Left cardiac atrium (tissue), 4 donors: ENCODE results near the gene CFAP68. TPM values are rescaled to one million over a fixed set of nuclear protein-coding genes. Genes with fewer than 3 reads are reported as not detected.
"Not testable (repeated sequence)": the region's sequence is repeated elsewhere in the genome, so short reads cannot be mapped to it uniquely, and the experiment has no call there.

ENCODE experiments used
- ATAC-seq, 2 donors: fragments of 200-7000 bp; cut with Tn5 transposase; one replicate each; pipeline ENCODE4 v1.9.1; 2020; ENCODE audit warnings: mild to moderate bottlenecking in 2 of 2, moderate library complexity in 2 of 2
- DNase-seq: peaks from one replicate; pipeline ENCODE4 v3.0.0-alpha.2; 2020
- intact Hi-C, 2 donors: fragments of 100-400 bp; cut with DNase I; formaldehyde crosslinking; loops; one replicate each; pipeline versions ENCODE4 v1.14.1 to v1.15.1; 2022 to 2023
- total RNA-seq, 2 donors: library from RNA; stranded (reverse); fragmentation: NEBNext Ultra II Directional; extraction: Animal tissue kit (Norgen Biotek cat#: 25700); gene quantifications; one replicate each; pipeline ENCODE4 v1.2.1, GENCODE V29; 2021
- donor health status: DM: no; HTN: yes; CAD: no.
- donor health status: DM: no; HTN: yes; CAD: no; lungs with severe emphysema.
- donor health status: DM: yes; HTN: yes; CAD: no.
- donor health status: Dilated cardiomyopathy.

Gene CFAP68
- total RNA-seq, 2 donors from 2014 or later: 17.1 to 22.2 TPM

DNA sequence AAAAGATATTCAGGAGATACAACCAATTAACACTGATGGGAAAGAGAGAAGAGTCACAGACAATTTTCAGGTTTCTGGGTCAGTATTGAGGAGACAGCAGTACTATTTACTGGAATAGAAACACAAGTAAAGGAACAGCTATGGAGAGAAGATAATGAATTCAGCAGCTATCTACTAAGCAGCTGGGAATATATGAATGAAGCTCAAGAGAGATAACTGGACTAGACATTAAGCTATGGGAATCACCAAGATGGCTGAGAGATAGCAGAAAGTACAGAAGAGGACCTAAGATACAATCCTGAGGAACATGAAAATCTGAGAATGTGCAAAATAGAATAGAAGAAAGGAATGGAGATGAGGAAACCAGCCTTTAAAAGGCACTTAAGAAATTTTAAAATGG, 23.8 kb upstream of the CFAP68 start:
- intact Hi-C loops: no loop called here
- ATAC-seq (no peak), DNase-seq (no peak)

DNA sequence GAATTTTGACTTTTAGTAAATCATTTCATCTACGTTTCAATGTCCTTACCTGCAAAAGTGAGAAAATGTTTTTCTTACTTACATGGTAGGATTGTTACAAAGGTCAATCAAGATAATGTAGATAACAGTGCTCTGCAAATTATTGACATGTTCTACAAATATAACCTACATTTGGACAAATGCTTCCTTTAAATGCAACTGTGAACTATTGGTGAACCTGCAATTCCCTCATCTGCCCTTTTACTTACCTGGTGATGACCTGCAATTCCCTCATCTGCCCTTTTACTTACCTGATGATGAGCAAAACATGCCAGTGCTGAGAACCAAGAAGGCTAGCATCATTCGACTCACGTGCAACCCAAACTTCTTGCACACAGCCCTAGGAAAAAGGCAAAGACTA, 19.1 kb upstream of the CFAP68 start:
- intact Hi-C loops: no loop called here
- DNase-seq (no peak), ATAC-seq (no peak)

DNA sequence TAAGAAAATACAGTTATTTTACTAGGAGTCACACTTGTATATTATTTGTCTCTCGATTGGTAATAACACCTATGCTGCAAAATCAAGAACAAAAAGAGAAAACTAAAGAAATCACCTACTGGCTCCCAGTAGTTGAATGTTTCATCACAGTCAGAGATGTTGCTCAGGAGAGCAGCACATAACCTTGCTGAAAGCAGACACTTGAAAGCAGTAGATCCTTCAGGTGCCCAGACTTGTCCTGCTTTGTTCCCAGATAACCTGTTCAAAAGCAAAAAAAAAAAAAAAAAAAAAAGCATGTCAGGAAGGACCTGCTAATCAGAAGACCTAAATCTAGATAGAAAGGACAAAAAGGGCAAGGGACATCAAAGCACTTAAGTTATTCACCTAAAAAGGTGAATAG, 9.2 kb upstream of the CFAP68 start:
- ATAC-seq: no peak
- intact Hi-C loops: loop anchor here in 1 of 2 donors (10.0 kb wide), 2 partner anchors 65 to 105 kb away; partner anchors contain the start of gene DIXDC1
- DNase-seq: no peak

DNA sequence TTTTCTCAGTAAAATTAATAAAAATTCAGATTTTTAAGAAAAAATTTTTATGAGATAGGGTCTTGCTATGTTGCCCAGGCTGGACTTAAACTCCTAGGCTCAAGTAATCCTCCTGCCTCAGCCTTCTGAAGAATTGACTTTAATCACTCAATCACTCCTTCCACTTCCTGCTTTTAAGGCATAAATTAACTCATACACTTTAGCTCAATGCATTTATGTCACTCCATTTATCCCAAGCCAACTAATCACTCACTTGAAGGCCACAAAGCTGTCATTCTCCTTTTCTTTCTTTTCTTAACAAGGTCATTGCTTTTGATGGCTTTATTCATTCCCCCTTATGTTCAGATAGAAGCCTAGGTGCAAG, 8.8 kb upstream of the CFAP68 start:
- DNase-seq (no peak), ATAC-seq (no peak)
- intact Hi-C loops: loop anchor here in 1 of 2 donors (10.0 kb wide), 2 partner anchors 64 to 104 kb away; partner anchors contain the start of gene DIXDC1

DNA sequence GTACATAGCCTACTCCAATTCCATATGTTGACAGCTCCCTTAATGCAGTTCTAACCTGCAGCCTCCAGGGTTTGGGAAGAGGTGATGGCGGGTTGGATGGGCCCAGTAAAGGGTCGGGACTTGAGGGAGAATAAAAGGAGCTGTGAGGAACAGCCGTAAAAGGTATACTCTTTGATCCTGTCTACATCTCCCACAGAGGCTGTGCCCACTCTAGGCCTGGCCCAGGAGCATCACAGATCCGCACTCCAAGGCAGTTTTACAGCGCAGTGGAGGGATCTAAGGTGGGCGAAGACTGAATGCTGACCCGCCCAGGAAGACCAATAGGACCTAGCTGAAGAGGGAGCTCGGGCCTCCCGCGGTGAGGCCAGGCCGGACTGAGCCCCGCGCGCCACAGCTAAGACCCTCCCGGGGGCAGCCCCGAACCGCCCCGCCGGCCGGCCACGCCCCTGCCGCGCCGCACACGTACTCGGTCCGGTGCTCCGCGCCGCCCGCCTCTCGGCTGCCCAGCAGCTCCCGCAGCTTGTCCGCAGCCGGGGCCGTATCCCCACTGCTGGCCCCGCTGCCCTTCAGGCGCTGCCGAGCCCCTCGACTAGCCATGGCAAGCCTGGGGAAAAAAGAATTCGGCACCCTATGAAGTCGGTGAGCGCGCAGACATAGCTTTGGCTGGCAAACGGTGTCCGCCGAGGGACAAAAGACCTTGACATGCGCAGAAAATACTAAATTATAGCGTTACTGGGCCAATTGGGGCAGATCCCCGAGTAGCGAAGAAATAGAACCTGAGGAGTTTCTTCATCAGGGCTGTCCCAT, 8.3 kb upstream of the CFAP68 start, which contains the start of gene ALG9:
ALG9 (minus strand) TSS at position 696 of the 807 bp plus-strand sequence; CDS start at position 597, 99 bp downstream.
- intact Hi-C loops: loop anchor here in 1 of 2 donors (10.0 kb wide), 2 partner anchors 64 to 104 kb away; partner anchors contain the start of gene DIXDC1
- DNase-seq: peak; percentile 86
- ATAC-seq: peak; percentile 97

DNA sequence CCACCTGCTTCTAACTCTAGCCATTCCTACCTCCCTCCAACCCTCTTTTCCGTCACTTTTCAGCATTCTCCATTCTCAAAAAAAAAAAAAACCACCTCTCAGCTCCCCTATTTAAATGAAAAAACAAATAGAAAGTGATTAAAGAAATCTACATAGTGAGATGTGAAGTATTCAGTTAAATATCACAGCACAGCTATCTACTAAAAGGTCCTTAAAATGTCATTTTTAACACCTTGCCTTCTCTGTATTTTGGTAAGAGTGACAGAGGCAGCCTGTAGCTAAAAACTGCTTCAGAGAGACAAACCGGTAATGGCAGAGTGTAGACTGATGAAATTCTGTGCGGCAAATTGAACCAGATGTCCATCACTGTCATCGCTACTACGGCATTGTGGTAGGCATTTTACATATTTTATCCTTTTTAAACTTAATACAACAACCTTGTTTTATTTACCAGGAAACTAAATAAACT, 7.6 kb upstream of the CFAP68 start:
- DNase-seq (no peak), ATAC-seq (peak in 1 of 2 donors; percentile 13)
- intact Hi-C loops: loop anchor here in 1 of 2 donors (10.0 kb wide), 2 partner anchors 63 to 103 kb away; partner anchors contain the start of gene DIXDC1

DNA sequence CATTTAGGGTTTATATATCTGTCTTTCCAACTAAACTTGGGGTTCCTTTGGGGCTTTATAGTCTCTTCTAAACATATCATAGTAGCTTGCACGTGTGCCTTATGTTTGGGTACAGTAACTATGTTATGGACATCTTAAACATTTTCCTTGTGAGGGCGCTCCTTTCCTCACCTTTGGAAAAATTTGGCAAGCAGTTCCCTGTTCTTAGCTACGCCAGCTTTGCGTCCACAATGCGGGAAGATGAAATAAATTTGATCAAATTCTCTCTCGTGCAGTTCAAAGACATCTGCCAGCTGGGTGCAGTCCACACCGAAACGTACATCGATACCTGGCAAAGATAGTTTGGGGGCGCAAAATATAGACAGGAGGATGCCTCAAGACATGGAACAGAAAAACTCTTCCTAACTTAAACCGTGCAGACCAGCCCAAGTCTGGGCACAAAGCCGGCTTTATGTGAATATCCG, 924 bp upstream of the CFAP68 start:
- ATAC-seq (peak in 1 of 2 donors; percentile 0), DNase-seq (no peak)
- intact Hi-C loops: loop anchor here (2.0 to 10.0 kb wide), 4 partner anchors 54 to 104 kb away; partner anchors contain the start of gene DIXDC1 (in 1 of the 2)

DNA sequence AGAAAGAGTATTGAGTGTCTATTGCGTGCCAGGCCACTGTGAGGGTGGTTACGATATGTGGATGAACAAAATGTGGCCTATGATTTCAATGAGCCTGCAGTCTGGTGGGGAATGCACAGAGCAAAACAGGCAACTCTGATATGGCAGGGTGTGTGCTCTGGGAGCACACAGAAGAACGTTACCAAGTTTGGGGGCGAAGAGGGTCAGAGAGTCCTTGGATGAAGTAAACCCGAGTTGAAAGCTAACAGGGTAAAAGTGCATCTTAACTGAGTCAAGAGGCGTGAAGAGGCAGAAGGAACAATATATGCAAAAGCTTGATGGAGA, 258 bp downstream of the CFAP68 start:
- DNase-seq: no peak
- intact Hi-C loops: loop anchor here (2.0 to 10.0 kb wide), 4 partner anchors 53 to 103 kb away; partner anchors contain the start of gene DIXDC1 (in 1 of the 2)
- ATAC-seq: peak; percentile 2 to 6

DNA sequence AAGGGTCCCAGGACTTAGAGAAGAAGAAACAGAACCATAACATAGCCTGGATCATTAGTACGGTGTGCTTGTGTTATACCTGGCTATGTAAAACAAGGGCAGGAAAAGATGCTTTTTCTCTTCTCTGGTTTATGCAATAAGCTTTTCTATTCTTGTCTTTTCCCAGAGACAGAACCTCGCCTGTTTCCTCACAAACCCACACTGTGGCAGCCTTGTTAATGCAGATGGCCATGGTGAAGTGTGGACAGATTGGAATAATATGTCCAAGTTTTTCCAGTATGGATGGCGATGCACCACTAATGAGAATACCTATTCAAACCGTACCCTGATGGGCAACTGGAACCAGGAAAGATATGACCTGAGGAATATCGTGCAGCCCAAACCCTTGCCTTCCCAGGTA, 2.9 kb downstream of the CFAP68 start:
- ATAC-seq (no peak), DNase-seq (no peak)
- intact Hi-C loops: no loop called here

DNA sequence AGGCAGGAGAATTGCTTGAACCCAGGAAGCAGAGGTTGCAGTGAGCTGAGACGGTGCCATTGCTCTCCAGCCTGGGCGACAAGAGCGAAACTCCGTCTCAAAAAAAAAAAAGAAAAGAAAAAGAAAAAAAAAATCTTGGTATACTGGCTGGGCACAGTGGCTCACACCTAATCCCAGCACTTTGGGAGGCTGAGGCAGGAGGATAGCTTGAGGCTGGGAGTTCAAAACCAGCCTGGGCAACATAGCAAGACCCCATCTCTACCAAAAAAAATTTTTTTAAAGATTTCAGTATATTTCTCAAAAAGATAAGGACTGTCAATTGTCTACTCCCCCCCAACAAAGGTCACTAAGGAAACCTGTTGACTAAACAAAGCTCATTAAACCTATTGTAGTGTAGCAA, 5.7 kb downstream of the CFAP68 start:
- DNase-seq, intact Hi-C loops, ATAC-seq: not testable (repeated sequence)

DNA sequence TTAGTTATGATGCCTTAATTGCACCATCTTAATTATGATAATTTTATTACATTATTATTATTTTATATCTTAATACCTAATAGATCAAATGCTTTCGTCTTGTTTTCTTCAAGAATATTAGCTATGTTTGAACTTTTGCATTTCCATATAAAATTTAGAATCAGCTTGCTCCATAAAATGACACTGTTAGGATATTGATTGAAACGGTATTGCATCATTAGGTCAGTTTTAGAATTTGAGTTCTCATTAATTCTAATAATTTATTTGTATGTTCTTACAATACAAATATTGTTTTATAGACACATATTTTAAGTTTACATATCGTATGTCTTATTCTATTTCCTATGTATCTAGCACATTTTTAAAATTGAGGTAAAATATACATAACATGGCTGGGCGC, 6.7 kb downstream of the CFAP68 start:
- intact Hi-C loops: no loop called here
- DNase-seq (no peak), ATAC-seq (no peak)

DNA sequence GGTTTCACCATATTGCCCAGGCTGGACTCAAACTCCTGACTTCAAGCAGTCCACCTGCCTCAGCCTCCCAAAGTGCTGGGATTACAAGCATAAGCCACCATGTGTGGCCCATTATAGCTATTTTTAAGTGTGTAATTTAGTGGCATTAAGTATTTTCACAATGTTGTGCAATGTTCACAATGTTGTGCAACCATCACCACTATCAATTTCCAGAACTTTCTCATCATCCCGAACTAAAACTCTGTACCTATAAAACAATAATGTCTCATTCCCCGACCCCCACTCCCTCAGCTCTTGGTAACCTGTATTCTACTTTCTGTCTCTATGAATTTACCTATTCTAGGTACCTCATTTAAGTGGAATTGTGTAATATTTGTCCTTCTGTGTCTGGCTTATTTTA, 7.5 kb downstream of the CFAP68 start:
- intact Hi-C loops: no loop called here
- ATAC-seq: no peak
- DNase-seq: no peak

DNA sequence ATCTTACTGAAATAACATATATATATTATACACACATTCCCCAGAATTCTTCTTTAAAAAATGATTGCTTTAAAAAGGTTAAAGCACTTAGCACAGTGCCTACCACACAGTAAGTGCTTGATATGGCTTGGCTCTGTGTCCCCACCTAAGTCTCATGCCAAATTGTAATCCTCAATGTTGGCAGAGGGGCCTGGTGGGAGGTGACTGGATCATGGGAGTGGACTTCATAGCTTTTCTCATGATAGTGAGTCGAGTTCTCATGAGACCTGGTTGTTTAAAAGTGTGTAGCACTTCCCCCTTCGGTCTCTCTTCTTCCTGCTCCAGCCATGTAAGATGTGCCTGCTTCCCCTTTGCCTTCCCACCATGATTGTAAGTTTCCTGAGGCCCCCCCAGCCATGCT, 26.1 kb downstream of the CFAP68 start:
- ATAC-seq (peak; percentile 65 to 80), DNase-seq (no peak)
- intact Hi-C loops: no loop called here

DNA sequence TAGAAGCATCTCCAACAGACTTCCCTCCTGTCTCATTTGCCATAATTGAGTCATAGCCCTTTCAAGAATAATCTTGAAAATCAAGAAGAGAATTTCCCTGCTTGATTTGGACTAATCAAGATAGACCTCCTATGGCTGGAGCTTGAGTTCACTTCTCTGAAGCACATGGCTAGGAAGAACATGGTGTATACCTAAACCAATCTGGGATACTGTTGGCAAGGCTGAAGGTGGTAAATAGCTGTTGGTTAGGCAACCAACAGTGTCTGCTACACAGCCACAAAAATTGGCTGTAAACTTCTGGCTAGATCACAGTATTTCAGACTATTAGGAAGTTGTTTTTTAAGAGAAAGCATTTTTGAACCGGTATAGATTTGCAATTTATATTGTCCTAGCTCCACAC, 27.3 kb downstream of the CFAP68 start:
- no peak for ATAC-seq
- DNase-seq: no peak
- intact Hi-C loops: no loop called here

DNA sequence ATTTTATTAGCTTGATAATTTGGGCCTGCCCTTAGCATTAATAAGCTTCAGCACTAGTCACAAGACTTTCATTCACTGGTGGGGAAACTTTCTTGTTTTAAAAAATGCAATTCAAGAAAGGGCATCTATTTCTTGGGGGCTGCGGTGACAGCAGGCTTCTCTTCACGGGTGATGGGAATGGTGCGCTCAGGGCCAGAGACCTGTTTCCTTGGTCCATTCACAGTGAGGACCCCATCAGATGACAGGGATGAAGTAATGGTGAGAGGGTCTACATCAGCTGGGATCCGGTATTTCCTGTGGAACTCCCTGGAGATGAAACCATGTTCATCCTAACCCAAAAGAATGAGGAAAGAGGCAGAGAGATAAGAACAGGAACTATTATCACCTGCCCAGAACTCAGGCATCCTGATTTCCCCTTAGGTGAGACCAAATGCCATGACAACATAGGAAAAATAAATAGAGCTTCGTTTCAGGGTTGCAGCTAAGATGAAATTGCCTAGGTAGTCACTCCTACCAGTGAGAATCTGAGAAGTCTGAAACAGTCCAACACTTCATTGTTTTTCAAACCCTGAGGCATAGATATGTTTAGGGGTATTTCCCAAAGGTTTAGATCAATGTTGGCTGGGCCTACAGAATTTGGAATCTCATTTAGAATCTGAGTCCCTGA, 29.4 kb downstream of the CFAP68 start:
- intact Hi-C loops: no loop called here
- ATAC-seq (no peak), DNase-seq (no peak)

DNA sequence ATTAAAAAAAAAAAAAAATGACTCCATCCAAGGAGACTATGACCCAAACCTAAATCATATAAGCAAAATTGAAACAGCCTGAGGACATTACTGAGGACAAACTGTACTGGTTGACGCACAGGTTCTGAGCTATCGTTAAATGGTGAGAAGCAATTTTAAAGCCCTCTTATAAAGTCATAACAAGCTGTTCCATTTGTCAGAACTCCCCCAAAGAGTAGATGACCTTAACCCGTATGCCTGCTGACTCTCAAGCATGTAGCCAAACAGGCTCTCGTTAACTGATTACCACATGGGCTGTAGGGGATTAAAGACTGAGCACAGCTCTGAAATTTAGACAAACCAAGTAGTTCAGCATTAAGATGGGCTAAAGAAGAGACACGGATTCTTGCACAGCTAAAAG, 30.0 kb downstream of the CFAP68 start:
- no peak for DNase-seq
- intact Hi-C loops: no loop called here

DNA sequence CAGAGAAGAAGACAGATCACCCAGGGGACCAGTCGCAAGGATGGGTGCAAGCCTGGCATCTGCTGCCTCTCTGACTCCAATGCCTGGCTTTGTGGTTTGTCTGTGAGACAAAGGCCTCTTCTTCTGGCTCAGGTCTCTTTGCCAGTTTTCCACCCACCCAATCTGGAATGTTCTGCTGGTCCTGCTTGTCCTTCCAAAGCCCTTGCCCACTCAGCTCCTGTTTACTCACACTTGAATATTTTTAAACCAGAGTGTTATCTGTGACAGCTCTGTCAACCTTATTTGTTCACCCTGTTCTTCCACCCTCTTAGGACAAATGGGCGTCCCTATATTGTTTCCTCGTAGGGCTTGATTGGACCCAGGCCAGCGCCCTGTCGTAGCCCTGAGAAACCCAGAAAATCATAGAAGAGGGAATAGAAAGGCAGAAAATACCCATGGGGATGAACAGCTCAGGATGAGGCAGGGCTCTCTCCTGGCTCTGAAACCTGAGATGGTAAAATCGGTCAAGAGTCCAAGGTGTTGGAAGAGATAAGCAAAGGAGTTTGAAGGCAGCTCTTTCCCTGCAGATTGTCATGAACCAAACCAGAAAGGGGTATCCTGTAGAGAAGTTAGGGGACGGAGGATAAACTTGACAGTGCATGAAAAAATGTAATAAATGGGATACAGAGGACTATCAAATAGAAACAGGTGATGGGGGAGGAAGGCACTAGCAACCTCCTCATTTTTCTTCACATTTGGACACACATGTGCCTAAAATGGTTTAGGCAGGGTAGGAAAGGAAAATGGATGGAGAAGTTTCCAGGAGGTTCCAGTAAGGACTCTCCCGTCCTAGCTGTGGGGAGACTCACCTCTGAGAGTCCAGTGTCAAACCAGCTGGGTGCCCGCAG, 31.6 kb downstream of the CFAP68 start:
- ATAC-seq (peak; percentile 2 to 24), DNase-seq (peak; percentile 42)
- intact Hi-C loops: no loop called here

More for the DNA sequence above, 30.0 kb downstream of the CFAP68 start:
- no peak for ATAC-seq

DNA sequence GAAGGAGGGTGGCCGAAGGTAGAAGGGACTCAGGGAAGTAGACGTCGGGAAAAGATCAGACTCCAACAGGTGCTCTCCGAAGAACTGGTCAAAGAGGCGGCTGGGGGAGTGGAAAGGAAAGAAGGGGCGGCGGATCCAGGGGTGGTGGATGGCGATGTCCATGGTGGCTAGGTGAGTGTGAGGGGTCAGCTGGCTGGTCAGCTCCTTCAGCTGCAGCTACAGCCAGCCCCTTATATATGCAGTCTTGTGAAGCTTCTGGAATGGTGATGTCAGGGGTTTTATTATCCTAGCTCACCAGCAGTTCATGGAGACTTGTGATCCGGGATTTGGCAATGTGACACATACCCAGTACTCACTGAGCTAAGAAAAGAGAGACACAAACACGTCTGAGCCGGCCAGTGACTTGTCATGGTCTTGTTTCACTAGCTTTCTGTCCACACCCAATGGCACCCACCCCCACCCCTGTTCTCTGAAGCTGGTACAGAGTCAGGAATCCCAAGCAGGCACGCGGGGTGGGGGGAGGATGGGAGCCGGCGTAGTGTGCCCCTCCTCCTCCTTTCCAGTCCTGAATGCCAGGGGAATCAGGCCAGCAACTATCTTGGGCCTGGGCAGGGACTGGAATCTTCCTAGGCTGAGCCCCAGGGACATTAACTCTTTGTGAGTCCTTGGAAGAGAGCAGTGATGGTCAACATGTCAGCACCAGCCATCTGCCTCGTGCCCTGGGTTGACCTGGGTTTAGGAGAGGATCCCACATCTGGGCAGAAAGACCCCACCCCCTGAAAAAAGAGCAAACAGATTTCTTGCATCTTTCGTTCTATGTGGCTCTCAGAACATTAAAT, 32.4 kb downstream of the CFAP68 start, which contains the start of gene CRYAB:
CRYAB (minus strand) TSS at position 208 of the 839 bp plus-strand sequence; CDS start at position 162, 46 bp downstream.
- intact Hi-C loops: no loop called here
- DNase-seq: peak; percentile 90
- ATAC-seq: peak; percentile 82 to 87
